OCI-LY7 (cell line): ENCODE measurements around the gene BCL7A.

Experiments
- CTCF ChIP-seq: fragments of 200-600 bp; sonication (generic); conservative IDR thresholded peaks from 2 replicates; pipeline ENCODE4 v1.5.1; 2014; ENCODE audit warnings: mild to moderate bottlenecking, antibody characterized with exemption, low read length, moderate library complexity, mixed read lengths
- EZH2phosphoT487 ChIP-seq: fragments of 200-600 bp; sonication (generic); IDR thresholded peaks from 2 replicates; pipeline ENCODE4 v1.6.1; 2018; ENCODE audit warnings: low read depth, borderline replicate concordance, mild to moderate bottlenecking, mixed run types, antibody characterized with exemption, low read length, moderate library complexity, mixed read lengths

GRCh38 chr12:122078141-122079032 lies 56.7 kb downstream of the BCL7A start, which contains the start of gene MLXIP:
- no peak for TF ChIP-seq CTCF
- TF ChIP-seq EZH2phosphoT487 = no peak
